ENCODE measurements around the gene TMEM97.

Gene TMEM97

DNA sequence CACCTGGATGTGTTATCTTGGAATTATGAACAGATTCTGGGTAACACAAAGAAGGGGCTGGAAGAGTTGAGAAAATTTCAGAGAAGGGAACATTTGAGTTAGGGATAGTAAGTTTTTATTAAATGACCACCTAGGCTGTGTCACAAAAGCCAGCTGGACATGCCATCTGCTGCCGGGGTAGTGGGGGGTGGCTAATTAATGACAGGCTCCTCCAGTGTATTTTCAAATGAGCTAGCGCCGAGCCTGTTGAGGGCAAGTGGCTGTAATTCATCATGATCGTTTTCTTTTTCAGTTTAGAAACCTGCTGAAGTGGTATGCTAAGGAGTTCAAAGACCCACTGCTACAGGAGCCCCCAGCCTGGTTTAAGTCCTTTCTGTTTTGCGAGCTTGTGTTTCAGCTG, 6.2 kb downstream of the TMEM97 start:
- H3K4me3 ChIP-seq (replicated peaks; ENCODE audit: low read depth, low read length): no peak overlapping the region
- TF ChIP-seq, protein P1, sequence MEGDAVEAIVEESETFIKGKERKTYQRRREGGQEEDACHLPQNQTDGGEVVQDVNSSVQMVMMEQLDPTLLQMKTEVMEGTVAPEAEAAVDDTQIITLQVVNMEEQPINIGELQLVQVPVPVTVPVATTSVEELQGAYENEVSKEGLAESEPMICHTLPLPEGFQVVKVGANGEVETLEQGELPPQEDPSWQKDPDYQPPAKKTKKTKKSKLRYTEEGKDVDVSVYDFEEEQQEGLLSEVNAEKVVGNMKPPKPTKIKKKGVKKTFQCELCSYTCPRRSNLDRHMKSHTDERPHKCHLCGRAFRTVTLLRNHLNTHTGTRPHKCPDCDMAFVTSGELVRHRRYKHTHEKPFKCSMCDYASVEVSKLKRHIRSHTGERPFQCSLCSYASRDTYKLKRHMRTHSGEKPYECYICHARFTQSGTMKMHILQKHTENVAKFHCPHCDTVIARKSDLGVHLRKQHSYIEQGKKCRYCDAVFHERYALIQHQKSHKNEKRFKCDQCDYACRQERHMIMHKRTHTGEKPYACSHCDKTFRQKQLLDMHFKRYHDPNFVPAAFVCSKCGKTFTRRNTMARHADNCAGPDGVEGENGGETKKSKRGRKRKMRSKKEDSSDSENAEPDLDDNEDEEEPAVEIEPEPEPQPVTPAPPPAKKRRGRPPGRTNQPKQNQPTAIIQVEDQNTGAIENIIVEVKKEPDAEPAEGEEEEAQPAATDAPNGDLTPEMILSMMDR (IDR thresholded peaks at IDR 0.05; ENCODE audit: low read length, missing control alignments): no peak
- DNase-seq (ENCODE audit: low read depth): no peak

DNA sequence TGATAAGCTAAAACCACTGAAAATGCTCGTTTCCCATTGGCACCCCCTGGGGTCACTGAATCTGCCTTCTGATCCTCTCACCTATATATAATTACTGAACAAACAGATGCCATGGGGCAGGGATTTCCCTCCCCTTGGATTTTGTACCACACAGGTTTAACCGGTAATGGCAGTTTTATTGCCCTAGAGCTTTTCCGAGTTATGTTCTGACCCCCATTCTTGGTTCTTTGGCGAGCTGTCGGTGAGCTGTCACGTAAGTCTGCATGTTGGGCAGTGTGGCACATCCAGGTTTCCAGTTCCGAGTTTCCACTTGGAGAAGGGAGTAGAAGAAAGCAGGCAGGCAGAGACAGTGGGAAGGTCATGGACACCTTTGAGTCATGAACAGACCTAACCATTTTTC, 7.1 kb downstream of the TMEM97 start:
- DNase-seq (ENCODE audit: low read depth): no peak
- H3K4me3 ChIP-seq (replicated peaks; ENCODE audit: low read depth, low read length): no peak overlapping the region
- TF ChIP-seq, protein P1 (IDR thresholded peaks at IDR 0.05; ENCODE audit: low read length, missing control alignments): no peak

DNA sequence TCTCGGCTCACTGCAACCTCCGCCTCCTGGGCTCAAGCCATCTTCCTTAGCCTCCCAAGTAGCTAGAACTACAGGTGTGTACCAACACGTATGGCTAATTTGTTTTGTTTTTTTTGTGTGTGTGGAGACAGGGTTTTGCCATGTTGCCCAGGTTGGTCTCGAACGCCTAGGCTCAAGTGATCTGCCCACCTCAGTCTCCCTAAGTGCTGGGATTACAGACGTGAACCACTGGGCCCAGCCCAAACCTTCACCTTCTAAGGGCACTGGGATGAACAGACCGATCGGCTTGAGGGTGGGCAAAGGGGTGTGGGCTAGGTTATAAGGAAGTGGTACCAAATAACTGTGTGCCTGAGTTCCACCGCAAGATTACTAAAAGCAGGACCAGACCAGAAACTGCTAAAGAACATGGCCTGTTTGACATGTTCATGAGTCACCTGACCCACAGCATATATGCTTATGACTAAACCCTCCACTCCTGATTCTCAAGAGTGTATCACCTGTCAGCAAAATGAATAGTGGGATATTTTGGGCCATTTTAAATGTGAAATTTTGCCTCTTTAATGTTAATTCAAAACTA, 8.1 kb downstream of the TMEM97 start:
- no peak for DNase-seq (ENCODE audit: low read depth)
- H3K4me3 ChIP-seq (replicated peaks; ENCODE audit: low read depth, low read length): no peak overlapping the region
- TF ChIP-seq, protein P1 (IDR thresholded peaks at IDR 0.05; ENCODE audit: low read length, missing control alignments): no peak

DNA sequence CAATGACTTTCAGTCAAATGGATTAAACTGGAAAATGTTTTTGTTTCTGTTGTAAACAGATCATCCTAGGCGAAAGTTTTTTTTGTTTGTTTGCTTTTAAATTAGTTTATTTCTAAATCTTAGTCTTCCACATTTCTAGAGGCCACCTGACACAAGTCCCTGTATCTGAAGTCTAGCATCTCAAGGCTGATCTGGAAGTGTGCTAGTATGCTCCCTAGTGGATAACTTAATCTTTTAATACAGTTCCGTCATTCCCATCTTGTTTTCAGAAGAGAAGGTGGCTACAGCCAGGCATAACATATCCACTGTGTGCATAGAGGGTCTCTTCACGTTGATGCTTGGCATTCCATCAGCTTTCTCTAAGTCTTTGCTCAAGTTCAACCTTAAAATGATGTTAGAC, 8.7 kb downstream of the TMEM97 start:
- H3K4me3 ChIP-seq (replicated peaks; ENCODE audit: low read depth, low read length): no peak overlapping the region
- TF ChIP-seq, protein P1 (IDR thresholded peaks at IDR 0.05; ENCODE audit: low read length, missing control alignments): no peak
- DNase-seq (ENCODE audit: low read depth): no peak

DNA sequence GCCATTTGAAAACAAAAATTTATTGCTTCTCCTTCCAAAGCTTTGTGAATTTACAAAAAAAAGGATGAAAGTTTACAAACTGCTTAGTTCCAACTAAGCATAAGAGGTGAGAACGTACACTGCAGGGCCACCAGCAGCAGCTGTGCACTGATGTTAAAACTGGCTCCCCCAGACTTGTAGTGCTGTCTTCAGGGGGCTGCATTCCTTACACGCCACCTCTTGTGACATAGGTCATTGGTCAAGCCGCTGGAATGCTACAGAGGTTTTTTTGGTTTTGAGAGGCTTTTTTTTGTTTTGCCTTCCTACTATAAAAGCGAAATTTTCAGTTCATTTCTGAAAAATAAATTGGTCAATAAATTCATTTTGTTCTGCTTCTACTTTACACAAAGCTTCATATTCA, 9.3 kb downstream of the TMEM97 start:
- no peak overlapping the region for H3K4me3 ChIP-seq (replicated peaks; ENCODE audit: low read depth, low read length)
- peak; percentile 34 for DNase-seq (ENCODE audit: low read depth)
- TF ChIP-seq, protein P1 (IDR thresholded peaks at IDR 0.05; ENCODE audit: low read length, missing control alignments): no peak

DNA sequence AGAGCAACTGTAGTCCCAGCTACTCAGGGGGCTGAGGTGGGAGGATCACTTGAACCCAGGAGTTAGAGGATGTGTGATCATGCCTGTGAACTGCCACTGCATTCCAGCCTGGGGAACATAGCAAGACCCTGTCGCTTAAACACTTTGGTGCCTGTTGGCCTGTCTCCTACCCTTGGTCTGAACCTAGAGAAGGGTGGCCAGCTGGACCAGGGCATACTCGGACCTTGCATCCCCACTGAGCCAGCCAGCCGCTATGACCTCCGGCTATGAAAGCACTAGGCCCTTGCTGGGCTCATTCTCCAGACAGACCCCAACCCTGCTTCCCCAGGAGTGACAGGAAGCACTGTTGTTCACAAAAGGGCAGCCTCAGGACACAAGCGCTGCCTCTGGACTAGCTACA, 11.7 kb downstream of the TMEM97 start:
- TF ChIP-seq, protein P1 (IDR thresholded peaks at IDR 0.05; ENCODE audit: low read length, missing control alignments): no peak
- no peak for DNase-seq (ENCODE audit: low read depth)

DNA sequence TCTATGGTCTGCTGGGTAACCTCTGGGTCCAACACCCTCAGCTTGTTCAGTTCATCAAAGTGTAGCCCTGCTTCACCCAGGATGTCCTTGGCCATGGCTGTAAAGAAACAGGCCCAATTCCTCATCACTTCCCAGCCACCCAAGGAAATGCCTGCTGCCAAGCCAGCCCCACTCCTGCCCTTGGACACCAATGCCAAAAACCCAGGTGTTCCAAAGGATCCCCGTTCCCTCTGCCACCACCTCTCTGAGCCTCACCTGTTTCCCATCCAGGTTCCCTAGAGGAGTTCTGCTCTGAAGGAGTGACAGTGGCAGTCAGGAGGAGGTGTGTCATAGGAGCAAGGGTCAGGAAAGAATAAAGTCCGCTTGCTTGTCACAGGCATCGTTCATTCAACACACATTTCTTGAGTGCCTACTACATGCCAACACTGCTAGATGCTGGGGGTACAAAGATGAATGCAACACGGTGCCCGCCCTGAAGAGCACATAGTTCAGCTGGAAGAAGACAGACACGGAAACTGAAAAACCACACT, 13.0 kb downstream of the TMEM97 start:
- DNase-seq (ENCODE audit: low read depth): no peak
- TF ChIP-seq, protein P1 (IDR thresholded peaks at IDR 0.05; ENCODE audit: low read length, missing control alignments): no peak
- no peak overlapping the region for H3K4me3 ChIP-seq (replicated peaks; ENCODE audit: low read depth, low read length)

More for the DNA sequence above, 11.7 kb downstream of the TMEM97 start:
- no peak overlapping the region for H3K4me3 ChIP-seq (replicated peaks; ENCODE audit: low read depth, low read length)

Data from fibroblast of pulmonary artery (primary cell).